HG03066 (cell line): ENCODE data around the gene RASGRF1.
A peak's percentile ranks its signal among the peaks of the same experiment; 100 is the strongest.

Experiments used
- ATAC-seq: cut with Tn5 transposase; IDR thresholded peaks from one replicate; pipeline ENCODE4 v1.9.1; 2021; ENCODE audit warnings: low read depth; ENCODE audit not compliant: unreplicated experiment

The RASGRF1 gene

GRCh38 chr15:78991476-78991875, 99.1 kb downstream of the RASGRF1 start:
- no peak for ATAC-seq

- no peak for ATAC-seq
Measured at GRCh38 chr15:78990278-78990677, 100.3 kb downstream of the RASGRF1 start.

- no peak for ATAC-seq
Measured at GRCh38 chr15:78989701-78990240, 100.8 kb downstream of the RASGRF1 start.

GRCh38 chr15:78988361-78988911, 102.1 kb downstream of the RASGRF1 start:
- no peak for ATAC-seq

- ATAC-seq, result no peak
Measured at GRCh38 chr15:78987556-78988360, 102.8 kb downstream of the RASGRF1 start.

- ATAC-seq, result no peak
Measured at GRCh38 chr15:78985859-78986475, 104.6 kb downstream of the RASGRF1 start.

GRCh38 chr15:78984041-78984440, 106.5 kb downstream of the RASGRF1 start:
- no peak for ATAC-seq

- ATAC-seq, result no peak
Measured at GRCh38 chr15:78983146-78983918, 107.2 kb downstream of the RASGRF1 start.

- no peak for ATAC-seq
Measured at GRCh38 chr15:78982736-78983135, 107.8 kb downstream of the RASGRF1 start.

- no peak for ATAC-seq
Measured at GRCh38 chr15:78981532-78982313, 108.9 kb downstream of the RASGRF1 start.

GRCh38 chr15:78979456-78980320, 110.9 kb downstream of the RASGRF1 start:
- ATAC-seq, result no peak

- no peak for ATAC-seq
Measured at GRCh38 chr15:78978601-78979179, 111.9 kb downstream of the RASGRF1 start.

GRCh38 chr15:78977591-78978347, 112.8 kb downstream of the RASGRF1 start:
- peak; percentile 17 for ATAC-seq

GRCh38 chr15:78977091-78977571, 113.4 kb downstream of the RASGRF1 start:
- ATAC-seq, result peak; percentile 58

GRCh38 chr15:78976691-78977090, 113.9 kb downstream of the RASGRF1 start:
- ATAC-seq, result peak; percentile 6

- no peak for ATAC-seq
Measured at GRCh38 chr15:78974272-78974918, 116.2 kb downstream of the RASGRF1 start.

GRCh38 chr15:78969687-78970349, 120.8 kb downstream of the RASGRF1 start:
- ATAC-seq, result no peak
